ACHN (cell line): ENCODE data around the gene CARMIL1.

Experiments
- DNase-seq: peaks from one replicate; pipeline ENCODE4 v3.0.0-alpha.2; 2015
- in situ Hi-C: cut with HindIII; loops from 2 replicates; pipeline ENCODE4 v1.10.0; 2017; ENCODE audit warnings: low sequenced_read_pairs, low pct_ligation_motif_present, low pct_unique_long_range_greater_than_20kb

The CARMIL1 gene

DNA sequence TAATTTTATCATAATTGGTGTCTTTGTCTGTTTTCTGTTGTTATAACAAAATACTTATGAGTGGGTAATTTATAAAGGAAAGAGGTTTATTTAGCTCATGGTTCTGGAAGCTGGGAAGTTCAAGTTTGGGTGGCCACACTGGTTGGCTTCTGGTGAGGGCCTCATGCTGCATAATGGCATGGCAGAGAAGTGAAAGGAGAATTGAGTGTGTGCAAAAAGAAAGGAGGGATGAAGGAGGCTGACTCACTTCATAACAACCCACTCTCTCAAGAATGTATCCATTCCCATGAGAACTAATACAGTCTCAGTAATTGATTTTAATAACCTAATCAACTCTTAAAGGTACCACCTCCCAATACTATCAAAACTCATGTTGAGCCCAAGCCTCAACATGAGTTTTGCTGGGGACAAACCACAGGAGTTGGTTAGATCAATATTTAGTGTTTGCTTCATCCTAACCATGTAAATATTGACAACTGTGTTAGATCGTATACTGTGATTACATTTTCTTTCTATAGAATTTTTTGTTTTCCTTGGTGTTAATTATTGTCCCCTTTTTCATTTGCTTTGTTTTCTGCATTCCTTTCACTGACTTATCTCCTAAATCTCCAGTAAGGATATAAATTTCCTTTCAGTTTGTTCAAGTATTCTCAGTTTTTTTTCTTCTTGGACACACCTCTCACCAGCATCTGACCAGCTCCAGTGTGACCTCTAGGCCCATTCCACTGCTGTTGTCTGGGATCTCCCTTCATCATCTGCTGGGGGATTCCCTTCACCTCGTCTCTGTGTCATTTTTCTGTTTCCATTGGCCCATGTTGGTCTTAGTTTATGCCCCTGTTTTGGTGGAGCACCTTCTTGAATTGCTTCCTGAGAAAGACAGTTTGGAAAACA is 318.0 kb downstream of the CARMIL1 start:
- no peak for DNase-seq
- in situ Hi-C loops, result no loop called here

DNA sequence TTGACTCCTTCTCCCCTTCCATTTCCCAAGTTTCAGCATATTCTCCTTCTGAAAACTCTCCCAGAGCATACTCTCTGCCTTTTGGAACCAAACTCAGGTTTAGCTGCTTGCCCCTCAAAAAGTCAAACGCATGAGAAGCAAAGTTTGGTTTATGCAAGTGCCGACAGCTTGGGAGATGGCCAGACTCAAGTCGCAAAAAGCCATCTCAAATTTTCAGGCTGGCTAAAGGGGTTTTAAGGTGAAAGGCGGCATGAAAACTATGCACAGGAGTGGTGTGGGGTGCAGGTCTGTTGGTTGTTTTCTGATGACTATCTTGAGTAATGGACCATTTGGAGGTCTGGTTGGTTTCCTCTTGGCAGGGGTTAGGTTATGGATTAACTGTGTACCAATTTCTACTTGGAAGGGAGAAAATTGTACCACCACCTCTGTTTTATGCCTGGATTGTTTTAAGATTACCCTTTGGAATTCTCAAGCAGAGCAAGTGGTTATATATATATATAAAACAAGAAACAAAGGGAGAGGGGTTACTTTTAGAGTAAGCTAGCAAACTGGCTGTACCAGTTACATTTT is 320.4 kb downstream of the CARMIL1 start:
- no peak for DNase-seq
- in situ Hi-C loops, result no loop called here

DNA sequence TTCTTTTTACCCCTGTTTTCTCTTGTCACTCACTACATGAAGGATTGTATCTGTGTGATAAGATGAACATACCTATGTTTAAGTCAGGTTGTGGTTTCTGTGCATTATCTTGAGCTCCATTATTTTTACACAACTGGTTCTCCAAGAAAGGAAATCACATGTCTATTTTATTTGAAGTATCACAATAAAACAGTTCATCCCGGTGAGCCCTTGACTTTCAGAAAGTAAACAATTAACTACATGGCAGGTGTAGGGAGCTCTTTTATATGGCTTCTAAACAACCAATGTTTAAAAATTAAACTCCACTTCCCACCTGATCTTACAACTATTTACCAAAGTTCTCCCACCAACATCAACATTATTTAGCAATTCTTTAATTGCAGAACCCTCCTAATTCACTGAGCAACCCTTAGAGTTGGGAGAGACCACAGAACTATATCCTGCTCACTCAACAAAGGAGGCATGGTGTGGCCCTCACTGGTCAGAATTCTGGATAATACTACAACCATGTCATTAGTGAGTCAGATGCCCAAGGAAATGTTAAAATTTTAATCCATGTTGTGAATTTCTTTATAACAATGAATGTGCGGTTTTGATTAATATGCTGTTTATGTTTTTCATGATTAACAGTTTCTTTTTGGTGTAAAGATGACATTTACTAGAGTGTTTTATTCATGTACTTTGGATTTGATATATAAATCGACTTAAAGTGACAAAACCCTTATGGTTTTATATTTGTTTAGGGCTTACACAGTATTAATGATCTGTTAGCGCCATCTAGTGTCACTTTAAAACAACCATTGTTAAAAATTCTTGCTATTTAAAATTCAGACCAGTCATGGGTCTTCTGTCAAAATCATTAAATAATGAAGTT is 322.9 kb downstream of the CARMIL1 start:
- in situ Hi-C loops, result no loop called here
- peak; percentile 53 for DNase-seq

DNA sequence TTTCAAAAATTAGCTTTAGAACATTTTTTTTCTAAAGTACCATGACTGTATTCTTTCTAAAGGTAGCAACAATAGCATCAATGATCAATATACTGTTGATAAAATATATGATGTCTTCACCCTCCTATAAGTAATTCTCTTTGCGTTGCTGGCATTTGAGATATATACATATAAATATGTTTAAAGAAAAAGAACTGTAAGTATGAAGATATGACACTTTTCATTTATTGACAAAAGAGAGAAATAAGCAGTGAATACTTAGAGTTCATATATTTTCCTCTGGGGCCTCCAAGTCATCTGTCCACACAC is 323.5 kb downstream of the CARMIL1 start:
- no peak for DNase-seq
- in situ Hi-C loops, result no loop called here

DNA sequence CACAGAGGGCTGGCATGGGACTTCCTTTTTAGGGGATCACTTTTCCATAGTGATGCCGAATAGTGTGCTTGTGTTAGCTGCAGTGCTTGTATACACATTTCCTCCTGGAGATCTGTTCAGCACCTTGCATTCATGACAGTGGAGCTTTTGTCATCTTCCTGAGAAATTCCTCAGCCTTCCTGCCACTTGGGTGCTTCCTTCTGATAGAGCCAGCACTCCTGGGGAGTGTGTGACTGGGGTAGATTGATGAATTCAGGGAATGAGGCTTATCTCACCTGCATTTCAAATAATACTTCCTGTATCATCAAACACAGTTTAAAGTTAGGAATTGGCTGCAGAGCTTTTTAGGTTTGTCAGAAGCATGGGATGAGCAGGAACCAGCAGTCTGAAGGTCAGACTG is 324.1 kb downstream of the CARMIL1 start:
- in situ Hi-C loops, result no loop called here
- no peak for DNase-seq

DNA sequence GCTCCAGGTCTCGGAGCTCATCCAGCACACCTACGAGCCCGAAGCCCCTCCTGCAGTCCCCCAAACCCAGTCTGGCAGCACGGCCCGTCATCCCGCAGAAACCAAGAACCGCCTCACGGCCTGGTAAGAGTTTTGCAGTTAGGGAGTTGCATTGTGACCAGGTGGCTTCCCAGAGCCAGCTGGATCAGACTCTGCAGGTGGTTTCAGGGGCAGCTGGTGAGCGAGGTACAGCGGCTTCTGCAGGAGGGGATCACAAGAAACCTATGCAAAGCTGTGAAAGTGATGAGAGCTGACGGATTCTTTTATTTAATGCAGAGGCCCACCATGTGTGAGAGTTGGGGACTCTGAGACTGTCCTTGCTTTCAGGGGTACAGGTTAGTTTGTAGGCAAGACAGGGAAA is 327.0 kb downstream of the CARMIL1 start:
- DNase-seq, result no peak
- in situ Hi-C loops, result no loop called here

DNA sequence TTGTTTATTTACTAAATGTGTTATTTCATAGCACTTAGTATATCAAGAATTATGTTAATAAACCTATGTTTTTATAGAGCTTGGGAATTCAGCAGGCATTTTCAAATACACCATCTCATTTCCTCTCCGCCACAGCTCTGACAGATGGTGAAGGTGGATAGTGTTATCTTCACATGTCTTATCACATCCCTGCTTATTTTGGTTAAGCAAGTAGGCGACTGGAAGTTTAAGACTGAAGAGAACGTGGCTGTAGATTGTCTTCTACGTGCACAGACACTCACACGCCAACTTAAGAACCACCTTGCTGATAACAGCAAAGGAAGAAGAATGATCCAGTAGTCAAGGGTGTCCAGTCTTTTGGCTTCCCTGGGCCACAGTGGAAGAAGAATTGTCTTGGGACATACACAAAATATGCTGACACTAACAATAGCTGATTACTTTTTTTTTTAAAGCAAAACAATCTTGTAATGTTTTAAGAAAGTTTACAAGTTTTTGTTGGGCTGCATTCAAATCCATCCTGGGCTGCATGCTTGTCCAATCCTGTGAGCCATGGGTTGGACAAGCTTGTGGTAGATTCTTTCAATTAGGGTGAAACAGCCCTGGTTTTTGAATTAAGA is 329.5 kb downstream of the CARMIL1 start:
- in situ Hi-C loops, result no loop called here
- DNase-seq, result no peak

DNA sequence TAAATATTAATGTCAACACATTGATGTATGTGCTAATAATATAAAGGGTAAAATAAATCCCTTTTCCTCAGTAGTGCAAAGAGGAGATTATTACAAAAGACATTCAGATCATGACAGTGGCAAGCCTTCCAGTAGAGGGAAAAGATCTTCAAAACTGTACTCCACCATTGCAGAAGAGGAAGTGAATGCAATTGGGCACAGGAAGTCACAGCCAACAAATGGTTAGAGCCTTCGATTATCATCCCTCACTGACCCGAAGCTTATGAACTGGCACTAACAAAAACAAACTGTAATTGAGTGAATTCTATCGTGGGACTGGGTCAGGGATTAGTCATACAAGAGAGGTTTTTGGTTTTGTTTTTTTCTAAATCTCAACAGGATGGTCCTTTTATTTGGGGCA is 333.5 kb downstream of the CARMIL1 start:
- no peak for DNase-seq
- in situ Hi-C loops, result no loop called here

DNA sequence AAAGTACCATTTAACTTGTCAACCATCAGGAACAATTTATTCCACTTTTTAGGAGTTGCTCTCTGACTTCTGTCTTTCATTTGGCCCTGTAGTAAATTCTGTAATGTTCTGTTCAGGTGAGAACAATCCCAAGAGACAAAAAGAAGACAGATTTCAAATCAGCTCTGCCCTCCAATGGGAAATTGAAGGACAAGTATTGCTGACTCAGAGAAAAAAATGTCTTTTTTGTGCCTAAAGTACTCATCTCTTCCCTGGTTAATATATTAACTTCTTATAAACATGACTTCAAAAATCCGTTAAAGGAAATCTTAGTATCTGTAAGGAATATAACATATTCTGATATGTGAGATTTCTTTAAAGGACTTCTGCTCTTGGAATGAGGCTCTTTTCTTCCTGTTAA is 334.2 kb downstream of the CARMIL1 start:
- in situ Hi-C loops, result no loop called here
- DNase-seq, result no peak

DNA sequence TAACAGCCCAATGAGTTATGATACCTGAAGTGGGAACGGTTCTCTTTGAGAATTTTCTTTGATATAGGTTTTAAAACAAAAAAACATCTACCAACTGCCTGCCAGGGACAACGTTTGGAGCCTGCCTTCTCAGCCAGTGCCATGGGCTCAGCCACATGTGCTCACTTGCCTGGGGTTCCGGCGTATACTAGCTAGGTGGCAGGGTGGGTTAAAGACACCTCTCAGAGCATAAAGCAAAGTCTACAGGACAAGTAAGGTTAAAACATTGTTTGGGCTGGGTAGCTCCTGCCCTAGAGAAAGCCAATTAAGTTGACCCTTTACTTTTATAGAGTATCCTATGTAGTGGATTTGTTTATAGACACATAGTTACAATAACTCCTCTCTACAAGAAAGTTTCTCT is 334.9 kb downstream of the CARMIL1 start:
- no peak for DNase-seq
- in situ Hi-C loops, result no loop called here

DNA sequence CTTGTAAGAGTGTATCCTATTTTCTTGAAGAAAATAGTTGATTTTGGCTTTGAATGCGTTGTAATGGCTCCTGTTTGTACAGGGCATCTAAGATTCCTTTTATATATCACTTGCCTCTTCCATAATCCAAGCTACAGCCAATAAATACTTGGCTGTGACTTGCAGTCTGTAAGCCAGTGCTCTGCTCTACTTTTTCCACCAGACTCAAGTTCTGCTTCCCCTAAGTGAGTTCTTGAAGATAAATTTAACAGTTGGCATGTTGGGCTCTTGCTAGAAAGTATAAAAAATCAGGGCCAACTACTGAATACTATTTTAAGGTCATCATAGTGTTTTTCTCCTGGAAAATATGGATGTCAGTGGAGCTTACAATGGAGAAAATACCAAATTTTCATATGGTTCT is 336.3 kb downstream of the CARMIL1 start:
- in situ Hi-C loops, result no loop called here

DNA sequence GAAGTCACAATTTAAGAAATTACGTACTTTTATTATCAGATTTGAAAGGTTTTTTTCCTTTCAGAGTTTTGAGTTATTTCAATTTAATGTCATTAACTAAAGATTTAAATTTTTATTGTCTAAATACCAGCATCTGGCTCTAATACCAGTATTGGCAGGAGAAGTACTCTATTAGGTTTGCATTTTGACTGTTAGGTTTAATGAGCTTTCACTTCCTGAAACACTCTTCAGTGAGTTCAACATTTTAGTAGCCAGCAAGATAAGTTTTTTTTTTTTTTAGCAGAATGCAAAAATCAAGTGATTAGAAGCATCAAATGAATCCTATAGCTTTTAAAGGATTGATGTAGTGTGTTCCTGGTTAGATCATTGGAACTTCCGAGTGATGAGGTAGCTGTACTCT is 338.8 kb downstream of the CARMIL1 start:
- in situ Hi-C loops, result no loop called here

More for the DNA sequence above, 336.3 kb downstream of the CARMIL1 start:
- DNase-seq, result no peak

DNA sequence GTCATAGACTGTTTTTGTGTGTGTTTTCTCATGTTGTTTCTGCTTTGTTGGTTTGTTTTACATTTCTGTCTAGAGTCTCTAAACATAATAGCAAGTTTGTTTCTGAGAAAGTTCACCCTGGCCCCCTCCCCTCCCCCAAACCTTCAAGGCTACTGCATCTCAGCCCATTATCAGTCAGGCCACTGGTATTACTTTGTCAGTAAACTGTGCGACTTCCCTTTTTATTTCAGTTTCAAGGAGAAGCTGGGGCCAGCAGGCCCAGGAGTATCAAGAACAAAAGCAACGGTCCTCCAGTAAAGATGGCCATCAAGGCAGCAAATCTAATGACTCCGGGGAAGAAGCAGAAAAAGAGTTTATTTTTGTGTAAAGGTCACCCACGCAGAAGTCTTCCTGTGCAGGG is 340.0 kb downstream of the CARMIL1 start:
- in situ Hi-C loops, result no loop called here
- no peak for DNase-seq

More for the DNA sequence above, 338.8 kb downstream of the CARMIL1 start:
- no peak for DNase-seq

DNA sequence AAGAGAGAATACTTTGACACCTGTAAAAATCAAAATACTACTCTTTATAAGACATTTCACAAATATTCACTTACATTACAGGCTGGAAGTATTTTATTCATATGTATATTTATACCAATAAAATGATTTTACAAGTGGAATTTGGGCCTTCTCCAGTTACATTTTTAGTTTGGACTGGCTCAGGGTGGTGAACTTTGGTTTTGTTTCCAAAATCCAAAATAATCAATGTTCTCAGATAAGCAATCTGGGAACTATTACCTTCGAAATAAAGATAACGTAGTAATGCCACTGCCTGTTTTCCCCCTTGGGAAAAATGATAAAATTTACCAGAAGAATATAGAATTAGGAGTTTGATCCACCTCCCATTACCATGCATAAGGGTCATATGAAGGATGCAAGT is 341.2 kb downstream of the CARMIL1 start:
- no peak for DNase-seq
- in situ Hi-C loops, result no loop called here

DNA sequence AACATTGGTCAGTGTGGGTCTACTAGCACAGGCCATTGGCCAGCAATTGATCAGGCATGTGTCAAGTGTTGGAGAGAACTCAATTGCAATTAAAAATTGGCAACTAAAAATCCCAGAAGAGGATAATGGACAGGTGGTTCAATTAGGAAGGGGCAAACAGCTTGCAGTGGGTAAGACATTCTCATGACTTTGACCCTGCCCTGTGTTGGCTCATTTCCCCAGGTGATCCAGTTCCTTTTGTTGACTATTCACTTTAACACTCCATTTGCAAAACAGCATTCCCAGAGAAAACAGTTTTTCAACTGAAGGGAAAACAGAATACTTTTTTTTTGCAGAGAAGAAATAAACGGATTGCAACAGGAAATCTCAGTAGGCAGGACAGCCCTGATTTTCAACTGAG is 343.9 kb downstream of the CARMIL1 start:
- DNase-seq, result no peak
- in situ Hi-C loops, result no loop called here

DNA sequence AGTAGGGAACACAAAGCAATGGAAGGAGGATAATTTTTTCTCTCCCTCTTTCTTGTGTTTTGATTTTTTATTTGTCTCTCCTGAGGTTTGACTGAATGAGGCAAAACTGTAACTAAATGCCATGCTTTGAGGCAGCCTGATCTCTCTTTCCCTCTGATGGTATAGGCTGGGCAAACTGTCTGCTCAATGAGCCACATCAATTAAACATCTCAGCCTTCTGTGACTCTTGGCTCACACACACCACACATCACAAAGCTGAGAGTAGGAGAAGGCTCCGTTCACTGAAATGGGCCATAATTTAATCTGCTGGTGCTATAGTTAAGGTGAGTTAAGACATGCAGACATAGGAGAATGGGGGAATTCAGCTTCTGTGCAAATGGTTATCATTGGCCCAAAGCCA is 344.7 kb downstream of the CARMIL1 start:
- in situ Hi-C loops, result no loop called here
- no peak for DNase-seq

DNA sequence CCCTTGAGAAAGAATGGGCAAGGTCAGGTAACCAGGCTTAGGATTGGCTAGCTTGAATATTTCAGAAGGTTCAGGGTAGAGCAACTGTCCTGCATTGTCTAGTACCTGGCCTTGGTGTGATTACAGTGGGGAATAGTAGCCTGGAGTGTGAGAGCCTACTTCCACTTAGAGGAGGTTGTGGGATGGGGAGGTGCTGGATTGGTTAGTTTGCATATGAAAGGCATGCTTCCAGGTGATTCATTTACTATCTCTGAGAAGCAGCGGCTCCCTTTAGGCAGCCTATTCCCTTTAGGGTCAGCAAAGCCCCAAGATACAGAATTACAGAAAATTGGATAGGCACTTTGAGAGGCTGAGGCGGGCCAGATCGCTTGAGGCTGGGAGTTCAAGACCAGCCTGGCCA is 347.8 kb downstream of the CARMIL1 start:
- in situ Hi-C loops, result no loop called here

DNA sequence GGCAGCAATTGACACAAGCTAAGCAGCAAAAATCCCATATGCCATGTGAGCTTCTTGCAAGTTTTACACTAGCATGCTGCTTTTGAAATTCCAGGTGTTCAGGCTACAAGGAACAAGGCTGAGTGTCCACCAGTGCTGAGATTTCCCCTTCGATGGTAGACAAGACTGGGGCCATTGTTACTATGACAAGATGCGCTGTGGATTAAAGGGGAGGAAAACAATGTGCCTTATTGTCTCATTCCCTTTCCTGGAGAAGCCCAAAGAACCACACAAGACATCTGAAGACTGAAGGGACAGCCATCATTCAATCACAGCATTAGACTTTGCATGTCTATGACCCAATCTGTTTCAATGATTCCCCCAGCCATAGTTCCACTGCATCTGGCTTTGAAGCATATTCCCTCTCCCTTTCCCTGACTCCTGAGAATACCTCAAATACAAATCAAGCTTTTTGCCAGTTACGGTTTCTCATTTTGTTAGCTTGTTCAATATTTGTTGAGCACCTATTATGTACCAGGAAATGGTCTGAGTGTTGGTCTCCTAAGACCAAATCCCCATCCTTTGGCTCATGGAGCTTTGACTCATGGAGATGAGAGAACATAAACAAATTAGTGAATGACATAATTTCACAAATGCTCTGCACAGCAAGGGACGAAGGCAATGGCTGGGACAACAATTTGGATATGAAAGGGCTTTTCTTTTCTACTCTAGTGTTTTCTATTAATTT is 349.5 kb downstream of the CARMIL1 start:
- in situ Hi-C loops, result no loop called here
- DNase-seq, result no peak

More for the DNA sequence above, 347.8 kb downstream of the CARMIL1 start:
- DNase-seq, result no peak
